ENCODE results near the gene BBS9.

- TF ChIP-seq, protein P1, sequence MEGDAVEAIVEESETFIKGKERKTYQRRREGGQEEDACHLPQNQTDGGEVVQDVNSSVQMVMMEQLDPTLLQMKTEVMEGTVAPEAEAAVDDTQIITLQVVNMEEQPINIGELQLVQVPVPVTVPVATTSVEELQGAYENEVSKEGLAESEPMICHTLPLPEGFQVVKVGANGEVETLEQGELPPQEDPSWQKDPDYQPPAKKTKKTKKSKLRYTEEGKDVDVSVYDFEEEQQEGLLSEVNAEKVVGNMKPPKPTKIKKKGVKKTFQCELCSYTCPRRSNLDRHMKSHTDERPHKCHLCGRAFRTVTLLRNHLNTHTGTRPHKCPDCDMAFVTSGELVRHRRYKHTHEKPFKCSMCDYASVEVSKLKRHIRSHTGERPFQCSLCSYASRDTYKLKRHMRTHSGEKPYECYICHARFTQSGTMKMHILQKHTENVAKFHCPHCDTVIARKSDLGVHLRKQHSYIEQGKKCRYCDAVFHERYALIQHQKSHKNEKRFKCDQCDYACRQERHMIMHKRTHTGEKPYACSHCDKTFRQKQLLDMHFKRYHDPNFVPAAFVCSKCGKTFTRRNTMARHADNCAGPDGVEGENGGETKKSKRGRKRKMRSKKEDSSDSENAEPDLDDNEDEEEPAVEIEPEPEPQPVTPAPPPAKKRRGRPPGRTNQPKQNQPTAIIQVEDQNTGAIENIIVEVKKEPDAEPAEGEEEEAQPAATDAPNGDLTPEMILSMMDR (IDR thresholded peaks at IDR 0.05; ENCODE audit: poor library complexity, severe bottlenecking): no peak
- TF ChIP-seq POLR2AphosphoS5 (IDR thresholded peaks at IDR 0.05) (no peak), EP300 (conservative IDR thresholded peaks at IDR 0.05; ENCODE audit: poor library complexity, severe bottlenecking) (no peak), RAD21 (conservative IDR thresholded peaks at IDR 0.05) (no peak), EZH2 (IDR thresholded peaks at IDR 0.05; ENCODE audit: borderline replicate concordance, insufficient read depth, low read length, poor library complexity, severe bottlenecking) (no peak), MXI1 (conservative IDR thresholded peaks at IDR 0.05; ENCODE audit: poor library complexity, severe bottlenecking) (no peak), TAF1 (IDR thresholded peaks at IDR 0.05; ENCODE audit: low read depth) (no peak)
These were observed 336.8 kb downstream of the BBS9 start for GRCh38 chr7:33466203-33466602.

Measured in neural cell (in vitro differentiated cells).